Keratinocyte (primary cell): ENCODE data around the gene MARCHF10. TPM values are rescaled to one million over a fixed set of nuclear protein-coding genes. Genes with fewer than 3 reads are reported as not detected.

Experiments
- DNase-seq: peaks from one replicate; pipeline ENCODE4 v3.0.0-alpha.2; 2011; ENCODE audit warnings: low read depth, missing footprints, low spot score
- FAIRE-seq: peaks from 2 replicates; lab custom pipeline; 2011; peaks lifted over from hg19 to GRCh38; lab: Jason Lieb, UNC
- H2AFZ ChIP-seq: 2 replicates; pipeline ENCODE4 v1.6.0; 2012; ENCODE audit warnings: low read length, control low read depth, inconsistent platforms; ENCODE audit not compliant: control insufficient read depth
- H3K27ac ChIP-seq: 2 replicates; pipeline ENCODE4 v1.5.1; 2011; ENCODE audit warnings: low read length; ENCODE audit not compliant: control insufficient read depth, insufficient read depth
- H3K27me3 ChIP-seq: 3 replicates; pipeline ENCODE4 v1.6.0; 2011; ENCODE audit warnings: low read length; ENCODE audit not compliant: control insufficient read depth, insufficient read depth; ENCODE audit errors: extremely low read depth
- H3K36me3 ChIP-seq, 2 experiments: 2 replicates in 1 of 2; 3 replicates in 1 of 2; pipeline ENCODE4 v1.5.1; 2011; ENCODE audit warnings: low read length in 2 of 2, mild to moderate bottlenecking in 1 of 2; ENCODE audit not compliant: control insufficient read depth in 2 of 2, insufficient read depth in 2 of 2; ENCODE audit errors: extremely low read depth in 1 of 2
- H3K4me1 ChIP-seq: 3 replicates; pipeline ENCODE4 v1.5.1; 2011; ENCODE audit warnings: low read length; ENCODE audit not compliant: control insufficient read depth, insufficient read depth; ENCODE audit errors: extremely low read depth
- H3K4me2 ChIP-seq: 3 replicates; pipeline ENCODE4 v1.6.0; 2011; ENCODE audit warnings: low read depth, low read length; ENCODE audit not compliant: control insufficient read depth, insufficient read depth; ENCODE audit errors: extremely low read depth
- H3K4me3 ChIP-seq, 3 experiments: fragments of 200-600 bp in 1 of 3; sonication (generic) in 1 of 3; 2 replicates in 2 of 3; 3 replicates in 1 of 3; pipeline ENCODE4 v1.5.1; 2011 to 2016; ENCODE audit warnings: low read length in 3 of 3, mild to moderate bottlenecking in 3 of 3, control low read depth in 2 of 3, inconsistent platforms in 1 of 3, low read depth in 1 of 3, mixed read lengths in 1 of 3, mixed run types in 1 of 3, moderate library complexity in 1 of 3; ENCODE audit not compliant: control insufficient read depth in 2 of 3, insufficient read depth in 2 of 3; ENCODE audit errors: extremely low read depth in 1 of 3
- H3K79me2 ChIP-seq: 2 replicates; pipeline ENCODE4 v1.6.0; 2012; ENCODE audit warnings: low read length; ENCODE audit not compliant: control insufficient read depth, insufficient read depth
- H3K9ac ChIP-seq: 3 replicates; pipeline ENCODE4 v1.6.0; 2011; ENCODE audit warnings: low read length; ENCODE audit not compliant: control insufficient read depth, insufficient read depth; ENCODE audit errors: extremely low read depth
- H3K9me1 ChIP-seq: 3 replicates; pipeline ENCODE4 v1.6.0; 2011; ENCODE audit warnings: low read length; ENCODE audit not compliant: control insufficient read depth, insufficient read depth; ENCODE audit errors: extremely low read depth
- H3K9me3 ChIP-seq: 2 replicates; pipeline ENCODE4 v1.5.1; 2012; ENCODE audit warnings: low read depth, low read length; ENCODE audit not compliant: control insufficient read depth
- H4K20me1 ChIP-seq: 3 replicates; pipeline ENCODE4 v1.6.0; 2011; ENCODE audit warnings: low read length; ENCODE audit not compliant: control insufficient read depth, insufficient read depth; ENCODE audit errors: extremely low read depth
- CTCF ChIP-seq, 3 experiments: IDR thresholded peaks in 1 of 3; conservative IDR thresholded peaks in 1 of 3; optimal IDR thresholded peaks in 1 of 3; 2 replicates in 2 of 3; 3 replicates in 1 of 3; pipeline versions ENCODE3 to v1.5.1; 2011; ENCODE audit warnings: low read length in 3 of 3, mild to moderate bottlenecking in 3 of 3, moderate library complexity in 2 of 3, control low read depth in 1 of 3, inconsistent platforms in 1 of 3; ENCODE audit not compliant: insufficient read depth in 2 of 3; ENCODE audit errors: extremely low read depth in 1 of 3
- EZH2 ChIP-seq: IDR thresholded peaks from one replicate; pipeline ENCODE4 v1.6.1; 2012; ENCODE audit warnings: inconsistent platforms, mild to moderate bottlenecking, low read length, moderate library complexity
- dilution Hi-C: fragments of 300-500 bp; cut with MboI; formaldehyde crosslinking; loops from one replicate; pipeline ENCODE4 v1.7.0; 2020; ENCODE audit warnings: low sequenced_read_pairs; ENCODE audit not compliant: extremely low pct_ligation_motif_present
- polyA plus RNA-seq, 5 experiments: library from polyadenylated mRNA; depleted of rRNA in 3 of 5; stranded (reverse) in 3 of 5; stranded (forward) in 1 of 5; unstranded in 1 of 5; fragments of >200 nt; gene quantifications; 1 replicate in 1 of 5; 2 replicates in 3 of 5; 3 replicates in 1 of 5; pipeline versions ENCODE4 v1.2.1 to v1.2.3, GENCODE V29; 2011 to 2012; ENCODE audit warnings: missing spikeins in 2 of 5, low read depth in 1 of 5, low replicate concordance in 1 of 5

MARCHF10 gene
- polyA plus RNA-seq, 1 donor (not counting 4 experiments of a cell fraction or from before 2014, with no cell fraction given), result not detected

DNA sequence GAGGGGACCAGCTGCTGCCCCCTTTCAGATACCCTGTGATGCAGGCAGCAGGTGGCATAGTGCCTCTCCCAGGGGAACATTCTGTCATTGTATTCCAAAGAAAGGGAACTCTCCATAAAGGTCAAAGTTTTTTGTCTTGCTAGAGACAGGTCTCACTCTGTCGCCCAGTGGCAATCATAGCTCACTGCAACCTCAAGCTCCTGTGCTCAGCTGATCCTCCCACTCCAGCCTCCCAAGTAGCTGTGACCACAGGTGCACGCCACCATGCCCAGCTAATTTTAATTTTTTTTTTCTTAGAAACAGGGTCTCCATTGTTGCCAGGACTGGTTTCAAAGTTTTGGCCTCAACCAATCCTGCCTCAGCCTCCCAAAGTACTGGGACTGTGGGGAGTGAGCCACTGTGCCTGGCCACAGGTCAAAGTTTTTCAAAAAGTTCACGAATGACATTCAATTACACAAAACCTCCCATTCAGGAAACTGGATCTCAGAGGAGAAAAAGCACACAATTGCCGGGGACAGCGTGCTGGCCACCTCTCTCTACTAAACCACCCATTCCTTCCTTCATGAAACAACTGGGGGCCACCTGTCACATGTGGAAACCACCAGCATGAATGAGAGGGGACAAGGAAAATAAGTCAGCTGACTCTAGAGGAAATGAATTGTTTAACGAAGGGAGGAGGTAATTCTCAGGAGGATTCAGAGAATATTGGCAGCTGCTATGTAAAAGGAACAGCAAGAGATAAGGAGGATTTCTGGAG, 80.0 kb downstream of the MARCHF10 start:
- H3K27me3 ChIP-seq, result no peaks in the 10 kb centered on the region
- DNase-seq (no peak), FAIRE-seq (no peak)
- no peak overlapping the region for H3K4me2 ChIP-seq
- no peak overlapping the region for H3K9ac ChIP-seq
- H3K9me1 ChIP-seq, result no peaks in the 10 kb centered on the region
- no peaks in the 10 kb centered on the region for H3K36me3 ChIP-seq
- H3K4me3 ChIP-seq, result no peak overlapping the region
- TF ChIP-seq EZH2 (no peak), CTCF (optimal IDR thresholded peaks at IDR 0.05 in 1 of 3, IDR thresholded peaks at IDR 0.05 in 1 of 3, conservative IDR thresholded peaks at IDR 0.05 in 1 of 3; ENCODE audit: extremely low read depth in 1 of 3, insufficient read depth in 2 of 3, low read length in 3 of 3) (peak in 1 of 3 experiments; percentile 10)
- H3K27ac ChIP-seq, result no peak overlapping the region
- H3K79me2 ChIP-seq, result no peaks in the 10 kb centered on the region
- dilution Hi-C loops, result no loop called here
- H4K20me1 ChIP-seq, result no peaks in the 10 kb centered on the region
- H3K9me3 ChIP-seq, result no peaks in the 10 kb centered on the region
- H2AFZ ChIP-seq, result no peak overlapping the region
- H3K4me1 ChIP-seq, result peaks cover 29% of the 10 kb centered on the region

- no peaks in the 10 kb centered on the region for H3K9me1 ChIP-seq
- no peaks in the 10 kb centered on the region for H3K79me2 ChIP-seq
- FAIRE-seq (peak; percentile 92), DNase-seq (no peak)
- TF ChIP-seq EZH2, result no peak
- TF ChIP-seq CTCF (optimal IDR thresholded peaks at IDR 0.05 in 1 of 3, IDR thresholded peaks at IDR 0.05 in 1 of 3, conservative IDR thresholded peaks at IDR 0.05 in 1 of 3; ENCODE audit: extremely low read depth in 1 of 3, insufficient read depth in 2 of 3, low read length in 3 of 3), result no peak
- H3K36me3 ChIP-seq, result no peaks in the 10 kb centered on the region
- H3K4me3 ChIP-seq, result peak overlapping the region in 1 of 3 experiments; percentile 3
- no peak overlapping the region for H3K27ac ChIP-seq
- H3K9me3 ChIP-seq, result no peaks in the 10 kb centered on the region
- peak overlapping the region; percentile 76 for H3K4me2 ChIP-seq
- dilution Hi-C loops, result no loop called here
- H2AFZ ChIP-seq, result peak overlapping the region; percentile 3
- H3K9ac ChIP-seq, result no peak overlapping the region
- H3K27me3 ChIP-seq, result no peaks in the 10 kb centered on the region
- peaks cover 21% of the 10 kb centered on the region for H3K4me1 ChIP-seq
- H4K20me1 ChIP-seq, result no peaks in the 10 kb centered on the region
Observed at GRCh38 chr17:62725791-62726249, 82.3 kb downstream of the MARCHF10 start.
